ENCODE data around the gene AGFG1. TPM values are rescaled to one million over a fixed set of nuclear protein-coding genes. Genes with fewer than 3 reads are reported as not detected.
A peak's percentile ranks its signal among the peaks of the same experiment; 100 is the strongest.

AGFG1 gene
- total and polyA plus RNA-seq, 2 donors (not counting 1 experiment from before 2014, with no cell fraction given): 28.7 to 83.3 TPM

GRCh38 chr2:227493524-227493923 lies 21.6 kb downstream of the AGFG1 start:
- peak overlapping the region; percentile 22 for H3K27ac Mint-ChIP-seq
- H3K4me2 ChIP-seq (replicated peaks; ENCODE audit: low read depth, low read length, poor library complexity, severe bottlenecking): no peak overlapping the region
- H3K79me2 ChIP-seq (ENCODE audit: control insufficient read depth, insufficient read depth, low read length): peaks cover 88% of the 10 kb centered on the region
- ChIA-PET POLR2A (no interaction called here), CTCF (no interaction called here)
- no peak overlapping the region for H3K9ac ChIP-seq (ENCODE audit: low read length)
- H3K27ac ChIP-seq (ENCODE audit: low read length in 2 of 2): no peak overlapping the region
- H3K9me3 Mint-ChIP-seq (ENCODE audit: insufficient read depth): no peaks in the 10 kb centered on the region
- no peak for DNase-seq
- H3K4me1 ChIP-seq (ENCODE audit: control insufficient read depth in 2 of 2, insufficient read depth in 2 of 2, low read length in 2 of 2): peaks cover 0 to 4% of the 10 kb centered on the region in 2 donors
- no peak for TF ChIP-seq CTCF (IDR thresholded peaks at IDR 0.05)
- TF ChIP-seq EZH2 (IDR thresholded peaks at IDR 0.05; ENCODE audit: borderline replicate concordance, insufficient read depth, low read depth, low read length, poor library complexity, severe bottlenecking): no peak
- H3K27me3 Mint-ChIP-seq: no peaks in the 10 kb centered on the region
- H3K4me3 Mint-ChIP-seq: no peak overlapping the region
- H3K36me3 ChIP-seq (replicated peaks in 1 of 2; ENCODE audit: control extremely low read depth in 1 of 2, control insufficient read depth in 1 of 2, extremely low read depth in 1 of 2, insufficient read depth in 2 of 2, low read length in 1 of 2): peaks cover 2 to 28% of the 10 kb centered on the region in 2 experiments
- WGBS (ENCODE audit: insufficient coverage): 100% methylated on average over 1 of the region's 2 CpGs
- no peaks in the 10 kb centered on the region for H3K27me3 ChIP-seq (replicated peaks in 1 of 4; ENCODE audit: control extremely low read depth in 1 of 4, control insufficient read depth in 3 of 4, insufficient read depth in 4 of 4, low read length in 3 of 4)
- H4K20me1 ChIP-seq (ENCODE audit: control insufficient read depth, insufficient read depth, low read length, poor library complexity, severe bottlenecking): peaks cover 56% of the 10 kb centered on the region
- no peak for ATAC-seq (ENCODE audit: low read depth)
- H3K9me3 ChIP-seq (ENCODE audit: control extremely low read depth in 1 of 3, control insufficient read depth in 2 of 3, insufficient read depth in 1 of 3, low read length in 2 of 3): no peaks in the 10 kb centered on the region
- no peak overlapping the region for H3K4me3 ChIP-seq (ENCODE audit: control extremely low read depth in 1 of 5, extremely low read depth in 1 of 5, insufficient read depth in 1 of 5, low read depth in 2 of 5, low read length in 4 of 5)
- H3K4me1 Mint-ChIP-seq: peaks cover 36% of the 10 kb centered on the region
- no peak overlapping the region for H2AFZ ChIP-seq (ENCODE audit: insufficient read depth, low read depth, low read length, poor library complexity, severe bottlenecking)
- intact Hi-C loops (cut with micrococcal nuclease): no loop called here

GRCh38 chr2:227497158-227497557 lies 25.2 kb downstream of the AGFG1 start:
- Histone ChIP-seq H3K36me3 (replicated peaks in 1 of 2; ENCODE audit: control extremely low read depth in 1 of 2, control insufficient read depth in 1 of 2, extremely low read depth in 1 of 2, insufficient read depth in 2 of 2, low read length in 1 of 2) (peaks cover 5 to 33% of the 10 kb centered on the region in 2 experiments), H3K4me3 (ENCODE audit: control extremely low read depth in 1 of 5, extremely low read depth in 1 of 5, insufficient read depth in 1 of 5, low read depth in 2 of 5, low read length in 4 of 5) (no peak overlapping the region), H3K4me2 (replicated peaks; ENCODE audit: low read depth, low read length, poor library complexity, severe bottlenecking) (no peak overlapping the region), H3K79me2 (ENCODE audit: control insufficient read depth, insufficient read depth, low read length) (peaks cover 89% of the 10 kb centered on the region), H4K20me1 (ENCODE audit: control insufficient read depth, insufficient read depth, low read length, poor library complexity, severe bottlenecking) (peaks cover 40% of the 10 kb centered on the region), H3K4me1 (ENCODE audit: control insufficient read depth in 2 of 2, insufficient read depth in 2 of 2, low read length in 2 of 2) (no peaks in the 10 kb centered on the region), H3K9me3 (ENCODE audit: control extremely low read depth in 1 of 3, control insufficient read depth in 2 of 3, insufficient read depth in 1 of 3, low read length in 2 of 3) (no peaks in the 10 kb centered on the region), H3K27ac (ENCODE audit: low read length in 2 of 2) (no peak overlapping the region), H3K9ac (ENCODE audit: low read length) (no peak overlapping the region), H2AFZ (ENCODE audit: insufficient read depth, low read depth, low read length, poor library complexity, severe bottlenecking) (no peak overlapping the region), H3K27me3 (replicated peaks in 1 of 4; ENCODE audit: control extremely low read depth in 1 of 4, control insufficient read depth in 3 of 4, insufficient read depth in 4 of 4, low read length in 3 of 4) (no peaks in the 10 kb centered on the region)
- Mint-ChIP-seq H3K4me1 (peaks cover 30% of the 10 kb centered on the region), H3K27ac (no peak overlapping the region), H3K4me3 (no peak overlapping the region), H3K9me3 (ENCODE audit: insufficient read depth) (no peaks in the 10 kb centered on the region), H3K27me3 (no peaks in the 10 kb centered on the region)
- intact Hi-C loops (cut with micrococcal nuclease): no loop called here
- CTCF ChIA-PET: interaction anchor here (1.3 kb wide), 1 partner anchor 33 kb away, joined by 3 read pairs; no protein-coding TSS in a partner anchor
- POLR2A ChIA-PET: no interaction called here
- no peak for ATAC-seq (ENCODE audit: low read depth)
- TF ChIP-seq EZH2 (IDR thresholded peaks at IDR 0.05; ENCODE audit: borderline replicate concordance, insufficient read depth, low read depth, low read length, poor library complexity, severe bottlenecking) (no peak), CTCF (IDR thresholded peaks at IDR 0.05) (no peak)
- no peak for DNase-seq
- no CpG with 5 or more reads among the region's 2 CpGs for WGBS (ENCODE audit: insufficient coverage)

All from B cell (primary cell).